BJ (cell line): Measurements from ENCODE around the gene MBIP. TPM values are rescaled to one million over a fixed set of nuclear protein-coding genes. Genes with fewer than 3 reads are reported as not detected.

ENCODE experiments used
- CTCF ChIA-PET: fragments of 350-600 bp; formaldehyde crosslinking; extraction: SDS; loops from one replicate; lab custom pipeline; 2021; ENCODE audit warnings: antibody characterized with exemption, inconsistent platforms; lab: Yijun Ruan, JAX
- POLR2A ChIA-PET: fragments of 300-600 bp; sonication (Branson Sonifier 250); formaldehyde crosslinking; extraction: SDS; loops from one replicate; lab custom pipeline; 2021; ENCODE audit warnings: antibody characterized with exemption; lab: Charles Lee
- DNase-seq: peaks from one replicate; pipeline ENCODE4 v3.0.0-alpha.2; 2011; ENCODE audit warnings: low read depth
- H3K27me3 ChIP-seq: 2 replicates; pipeline ENCODE4 v1.6.0; 2011; ENCODE audit warnings: low read length; ENCODE audit not compliant: control insufficient read depth, insufficient read depth
- H3K36me3 ChIP-seq: 2 replicates; pipeline ENCODE4 v1.5.1; 2011; ENCODE audit warnings: low read length; ENCODE audit not compliant: control insufficient read depth, insufficient read depth
- H3K4me3 ChIP-seq: 2 replicates; pipeline ENCODE4 v1.5.1; 2011; ENCODE audit warnings: low read depth, mild to moderate bottlenecking, control low read depth, low read length
- polyA plus RNA-seq: library from polyadenylated mRNA; depleted of rRNA; stranded (reverse); fragments of >200 nt; gene quantifications from 2 replicates; pipeline ENCODE4 v1.2.3, GENCODE V29; 2011
- TF ChIP-seq, protein P1 (sequence below): IDR thresholded peaks from 2 replicates; pipeline ENCODE4 v1.5.1; 2011; ENCODE audit warnings: low read depth, mild to moderate bottlenecking, control low read depth, inconsistent platforms, low read length, moderate library complexity; ENCODE audit not compliant: insufficient read depth

Gene MBIP
- polyA plus RNA-seq, 1 experiment: 10.7 TPM

GRCh38 chr14:36281309-36281708 is 39.1 kb downstream of the MBIP start:
- no peak for DNase-seq
- H3K36me3 ChIP-seq: no peaks in the 10 kb centered on the region
- TF ChIP-seq, protein P1, sequence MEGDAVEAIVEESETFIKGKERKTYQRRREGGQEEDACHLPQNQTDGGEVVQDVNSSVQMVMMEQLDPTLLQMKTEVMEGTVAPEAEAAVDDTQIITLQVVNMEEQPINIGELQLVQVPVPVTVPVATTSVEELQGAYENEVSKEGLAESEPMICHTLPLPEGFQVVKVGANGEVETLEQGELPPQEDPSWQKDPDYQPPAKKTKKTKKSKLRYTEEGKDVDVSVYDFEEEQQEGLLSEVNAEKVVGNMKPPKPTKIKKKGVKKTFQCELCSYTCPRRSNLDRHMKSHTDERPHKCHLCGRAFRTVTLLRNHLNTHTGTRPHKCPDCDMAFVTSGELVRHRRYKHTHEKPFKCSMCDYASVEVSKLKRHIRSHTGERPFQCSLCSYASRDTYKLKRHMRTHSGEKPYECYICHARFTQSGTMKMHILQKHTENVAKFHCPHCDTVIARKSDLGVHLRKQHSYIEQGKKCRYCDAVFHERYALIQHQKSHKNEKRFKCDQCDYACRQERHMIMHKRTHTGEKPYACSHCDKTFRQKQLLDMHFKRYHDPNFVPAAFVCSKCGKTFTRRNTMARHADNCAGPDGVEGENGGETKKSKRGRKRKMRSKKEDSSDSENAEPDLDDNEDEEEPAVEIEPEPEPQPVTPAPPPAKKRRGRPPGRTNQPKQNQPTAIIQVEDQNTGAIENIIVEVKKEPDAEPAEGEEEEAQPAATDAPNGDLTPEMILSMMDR: no peak
- POLR2A ChIA-PET: no interaction called here
- CTCF ChIA-PET: no interaction called here
- no peaks in the 10 kb centered on the region for H3K27me3 ChIP-seq
- H3K4me3 ChIP-seq: no peak overlapping the region

GRCh38 chr14:36279306-36280190 is 40.9 kb downstream of the MBIP start:
- CTCF ChIA-PET: interaction anchor here (1.0 kb wide), 1 partner anchor 10 kb away, joined by 3 read pairs; no protein-coding TSS in a partner anchor
- TF ChIP-seq, protein P1: no peak
- DNase-seq: no peak

DNA sequence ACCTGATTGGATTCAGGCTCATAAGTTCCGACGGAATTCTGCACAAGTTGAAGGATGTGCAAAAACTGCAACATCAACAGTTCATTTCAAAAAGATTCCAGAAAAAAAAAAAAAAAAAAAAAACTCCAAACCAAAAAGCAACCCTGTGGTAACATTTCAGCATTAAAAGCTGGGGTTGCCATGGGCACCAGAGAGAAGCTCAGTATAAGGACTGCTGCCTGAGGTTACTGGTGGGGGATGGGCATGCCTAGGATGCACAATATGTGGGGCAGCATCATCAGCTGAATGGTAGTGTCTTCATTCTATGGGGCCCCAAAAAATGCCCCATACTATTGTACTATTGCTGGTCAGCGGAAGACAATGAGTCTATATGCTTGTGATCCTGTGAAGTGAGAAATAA is 44.7 kb downstream of the MBIP start:
- ChIA-PET POLR2A (no interaction called here), CTCF (interaction anchor here (1.2 kb wide), 1 partner anchor 205 kb away, joined by 3 read pairs; no protein-coding TSS in a partner anchor)
- Histone ChIP-seq H3K27me3 (peaks cover 10% of the 10 kb centered on the region), H3K4me3 (no peak overlapping the region), H3K36me3 (no peaks in the 10 kb centered on the region)
- TF ChIP-seq, protein P1: no peak
- DNase-seq: no peak

More at GRCh38 chr14:36279306-36280190, 40.9 kb downstream of the MBIP start:
- POLR2A ChIA-PET: no interaction called here
- Histone ChIP-seq H3K27me3 (no peaks in the 10 kb centered on the region), H3K4me3 (no peak overlapping the region), H3K36me3 (no peaks in the 10 kb centered on the region)

- peak overlapping the region; percentile 9; the same call in 1 of the 2 replicates for H3K4me3 ChIP-seq
- H3K27me3 ChIP-seq: peaks cover 10% of the 10 kb centered on the region
- no peaks in the 10 kb centered on the region for H3K36me3 ChIP-seq
- POLR2A ChIA-PET: no interaction called here
- no peak for DNase-seq
- TF ChIP-seq, protein P1: no peak
- CTCF ChIA-PET: interaction anchor here (1.2 kb wide), 1 partner anchor 103 kb away, joined by 3 read pairs; no protein-coding TSS in a partner anchor
Observed at GRCh38 chr14:36271939-36272907, 48.2 kb downstream of the MBIP start.
